HEK293T (cell line): ENCODE data around the gene CACNA1F.

Source experiments
- ELF4 ChIP-seq: fragments of 450-650 bp; IDR thresholded peaks from 2 replicates; pipeline ENCODE4 v1.6.1; 2017; ENCODE audit warnings: antibody characterized with exemption
- HDGF ChIP-seq: fragments of 450-650 bp; IDR thresholded peaks from 2 replicates; pipeline ENCODE4 v1.6.1; 2017; ENCODE audit warnings: antibody characterized with exemption, borderline replicate concordance
- L3MBTL2 ChIP-seq: fragments of 450-650 bp; conservative IDR thresholded peaks from 2 replicates; pipeline ENCODE4 v1.6.1; 2016; ENCODE audit warnings: mild to moderate bottlenecking
- SUZ12 ChIP-seq: fragments of 450-650 bp; IDR thresholded peaks from 2 replicates; pipeline ENCODE4 v1.6.1; 2016; ENCODE audit warnings: mild to moderate bottlenecking
- TARDBP ChIP-seq: fragments of 450-650 bp; IDR thresholded peaks from 2 replicates; pipeline ENCODE4 v1.6.1; 2016

DNA sequence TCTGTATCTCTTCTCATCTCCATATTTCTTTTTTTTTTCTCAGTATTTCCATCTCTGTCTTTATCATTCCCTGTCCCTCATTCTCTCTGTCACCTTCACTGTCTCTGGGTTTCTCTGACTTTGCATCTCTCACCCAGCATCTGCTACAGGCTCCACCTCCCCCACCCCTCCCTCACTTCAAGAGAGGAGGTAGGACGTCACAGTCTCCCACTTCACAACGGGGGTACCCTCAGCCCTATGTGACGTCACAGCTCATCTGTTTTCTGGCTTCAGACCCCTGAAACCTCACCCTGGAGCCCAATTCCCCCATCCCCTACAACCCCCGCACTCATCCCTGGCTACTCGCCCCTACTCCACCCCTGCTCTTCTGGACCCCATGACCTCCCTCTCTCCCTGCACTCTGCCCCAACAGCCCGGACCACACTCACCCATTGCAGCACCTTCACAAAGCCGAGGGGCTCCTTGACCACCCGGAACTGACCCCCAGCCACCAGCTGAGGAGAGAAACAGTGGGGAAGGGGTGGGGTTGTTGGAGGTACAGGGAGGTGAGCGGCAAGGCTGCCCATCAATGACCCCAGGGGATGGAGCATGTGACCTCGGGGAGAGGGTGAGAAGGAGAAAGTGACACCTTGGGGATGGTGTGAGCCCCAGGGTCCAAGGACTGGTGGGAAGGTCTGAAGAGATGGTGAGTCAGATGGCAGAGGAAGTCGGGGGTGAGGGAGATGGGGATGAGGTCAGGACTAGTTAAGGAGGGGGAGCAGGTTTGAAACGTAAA is 34.4 kb downstream of the CACNA1F start:
- TF ChIP-seq TARDBP, result no peak
- no peak for TF ChIP-seq HDGF
- no peak for TF ChIP-seq ELF4
- no peak for TF ChIP-seq L3MBTL2
- TF ChIP-seq SUZ12, result no peak
